Upper lobe of left lung (tissue), 4 donors: ENCODE measurements around the gene CDKN3.
"Not testable (repeated sequence)": the region's sequence is repeated elsewhere in the genome, so short reads cannot be mapped to it uniquely, and the experiment has no call there.

Experiments
- CTCF ChIP-seq, 6 experiments: fragments of 450-650 bp in 4 of 6; fragments of 200-600 bp in 2 of 6; sonication (generic) in 2 of 6; IDR thresholded peaks; one replicate each; pipeline ENCODE4 v1.5.1; 2016 to 2019; ENCODE audit warnings: antibody characterized with exemption in 6 of 6
- POLR2AphosphoS5 ChIP-seq, 2 donors: sonication (generic); formaldehyde crosslinking; IDR thresholded peaks; one replicate each; pipeline ENCODE4 v1.5.1; 2017; ENCODE audit warnings: antibody characterized with exemption in 2 of 2

DNA sequence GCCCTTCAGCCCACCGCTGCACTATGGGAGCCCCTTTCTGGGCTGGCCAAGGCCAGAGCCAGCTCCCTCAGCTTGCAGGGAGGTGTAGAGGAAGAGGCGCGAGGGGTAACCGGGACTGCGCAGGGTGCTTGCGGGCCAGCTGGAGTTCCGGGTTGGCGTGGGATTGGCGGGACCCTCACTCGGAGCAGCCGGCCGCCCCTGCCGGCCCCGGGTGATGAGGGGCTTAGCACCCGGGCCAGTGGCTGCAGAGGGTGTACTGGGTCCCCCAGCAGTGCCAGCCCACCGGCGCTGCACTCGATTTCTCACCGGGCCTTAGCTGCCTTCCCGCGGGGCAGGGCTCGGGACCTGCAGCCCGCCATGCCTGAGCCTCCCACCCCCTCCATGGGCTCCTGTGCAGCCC, 46.2 kb downstream of the CDKN3 start:
- TF ChIP-seq CTCF, POLR2AphosphoS5 (IDR thresholded peaks at IDR 0.05): not testable (repeated sequence)
